ENCODE measurements around the gene DCAF12. TPM values are rescaled to one million over a fixed set of nuclear protein-coding genes. Genes with fewer than 3 reads are reported as not detected.

The DCAF12 gene
- 10 to 100 TPM; 25.6 to 36.7 (median 29.6) TPM for total RNA-seq

- peak; percentile 65 to 91 (median 74) for TF ChIP-seq POLR2AphosphoS5 (IDR thresholded peaks at IDR 0.05)
- TF ChIP-seq POLR2A (IDR thresholded peaks at IDR 0.05), result peak; percentile 68
- no peak for TF ChIP-seq CTCF (IDR thresholded peaks at IDR 0.05)
- peaks cover 0 to 9% of the 10 kb centered on the region in 2 donors for H3K4me1 ChIP-seq
- intact Hi-C loops (cut with DNase I; ENCODE audit: low total_unique reads), result loop anchor here (10.0 kb wide), 2 partner anchors 48 to 128 kb away; partner anchors contain the start of gene UBAP1
Observed at GRCh38 chr9:34126207-34127034, at the start of gene DCAF12. DCAF12 (minus strand) TSS chr9:34126698; CDS start chr9:34126431, 267 bp downstream.

GRCh38 chr9:34176089-34176488 lies 49.6 kb upstream of the DCAF12 start:
- no peak overlapping the region for H3K27ac ChIP-seq
- no peaks in the 10 kb centered on the region for H3K27me3 ChIP-seq
- intact Hi-C loops (cut with DNase I; ENCODE audit: low total_unique reads), result loop anchor here (10.0 kb wide), 1 partner anchor 51 kb away; the partner anchor contains the start of gene DCAF12
- H3K4me1 ChIP-seq, result no peaks in the 10 kb centered on the region
- no peak overlapping the region for H3K4me3 ChIP-seq
- DNase-seq (ENCODE audit: low spot score in 2 of 2), result no peak
- H3K9me3 ChIP-seq, result no peaks in the 10 kb centered on the region
- no peaks in the 10 kb centered on the region for H3K36me3 ChIP-seq
- TF ChIP-seq POLR2A (IDR thresholded peaks at IDR 0.05), result no peak
- no peak for TF ChIP-seq POLR2AphosphoS5 (IDR thresholded peaks at IDR 0.05)
- no peak for TF ChIP-seq CTCF (IDR thresholded peaks at IDR 0.05)

More at GRCh38 chr9:34126207-34127034, at the start of gene DCAF12:
- Histone ChIP-seq H3K9me3 (no peaks in the 10 kb centered on the region), H3K4me3 (peak within 1 kb of the TSS; percentile 70 to 89 (median 83)), H3K27me3 (no peaks in the 10 kb centered on the region), H3K27ac (peak within 1 kb of the TSS; percentile 88 to 96), H3K36me3 (no peaks in the 10 kb centered on the region)
- DNase-seq (ENCODE audit: low spot score in 2 of 2), result peak; percentile 81 to 91

GRCh38 chr9:34171753-34172535 lies 45.4 kb upstream of the DCAF12 start:
- no peaks in the 10 kb centered on the region for H3K9me3 ChIP-seq
- TF ChIP-seq POLR2A (IDR thresholded peaks at IDR 0.05), result no peak
- no peak for TF ChIP-seq POLR2AphosphoS5 (IDR thresholded peaks at IDR 0.05)
- TF ChIP-seq CTCF (IDR thresholded peaks at IDR 0.05), result no peak
- H3K27me3 ChIP-seq, result no peaks in the 10 kb centered on the region
- H3K27ac ChIP-seq, result no peak overlapping the region
- H3K4me1 ChIP-seq, result no peaks in the 10 kb centered on the region
- no peaks in the 10 kb centered on the region for H3K36me3 ChIP-seq
- H3K4me3 ChIP-seq, result no peak overlapping the region
- DNase-seq (ENCODE audit: low spot score in 2 of 2), result no peak
- intact Hi-C loops (cut with DNase I; ENCODE audit: low total_unique reads), result loop anchor here (10.0 kb wide), 1 partner anchor 47 kb away; the partner anchor contains the start of gene DCAF12

- Histone ChIP-seq H3K27me3 (no peaks in the 10 kb centered on the region), H3K4me3 (no peak overlapping the region), H3K36me3 (no peaks in the 10 kb centered on the region), H3K9me3 (no peaks in the 10 kb centered on the region), H3K4me1 (no peaks in the 10 kb centered on the region), H3K27ac (no peak overlapping the region)
- intact Hi-C loops (cut with DNase I; ENCODE audit: low total_unique reads), result loop anchor here (10.0 kb wide), 1 partner anchor 46 kb away; the partner anchor contains the start of gene DCAF12
- no peak for TF ChIP-seq POLR2AphosphoS5 (IDR thresholded peaks at IDR 0.05)
- no peak for TF ChIP-seq POLR2A (IDR thresholded peaks at IDR 0.05)
- TF ChIP-seq CTCF (IDR thresholded peaks at IDR 0.05), result no peak
- DNase-seq (ENCODE audit: low spot score in 2 of 2), result no peak
Observed at GRCh38 chr9:34170237-34170991, 43.9 kb upstream of the DCAF12 start.

Data from breast epithelium (tissue), 4 donors.